GM10847 (cell line): ENCODE data around the gene LIX1L.

Experiments used
- POLR2A ChIP-seq: IDR thresholded peaks from 2 replicates; pipeline ENCODE4 v1.6.1; 2011; ENCODE audit not compliant: insufficient read length; ENCODE audit errors: extremely low read depth

LIX1L gene

DNA sequence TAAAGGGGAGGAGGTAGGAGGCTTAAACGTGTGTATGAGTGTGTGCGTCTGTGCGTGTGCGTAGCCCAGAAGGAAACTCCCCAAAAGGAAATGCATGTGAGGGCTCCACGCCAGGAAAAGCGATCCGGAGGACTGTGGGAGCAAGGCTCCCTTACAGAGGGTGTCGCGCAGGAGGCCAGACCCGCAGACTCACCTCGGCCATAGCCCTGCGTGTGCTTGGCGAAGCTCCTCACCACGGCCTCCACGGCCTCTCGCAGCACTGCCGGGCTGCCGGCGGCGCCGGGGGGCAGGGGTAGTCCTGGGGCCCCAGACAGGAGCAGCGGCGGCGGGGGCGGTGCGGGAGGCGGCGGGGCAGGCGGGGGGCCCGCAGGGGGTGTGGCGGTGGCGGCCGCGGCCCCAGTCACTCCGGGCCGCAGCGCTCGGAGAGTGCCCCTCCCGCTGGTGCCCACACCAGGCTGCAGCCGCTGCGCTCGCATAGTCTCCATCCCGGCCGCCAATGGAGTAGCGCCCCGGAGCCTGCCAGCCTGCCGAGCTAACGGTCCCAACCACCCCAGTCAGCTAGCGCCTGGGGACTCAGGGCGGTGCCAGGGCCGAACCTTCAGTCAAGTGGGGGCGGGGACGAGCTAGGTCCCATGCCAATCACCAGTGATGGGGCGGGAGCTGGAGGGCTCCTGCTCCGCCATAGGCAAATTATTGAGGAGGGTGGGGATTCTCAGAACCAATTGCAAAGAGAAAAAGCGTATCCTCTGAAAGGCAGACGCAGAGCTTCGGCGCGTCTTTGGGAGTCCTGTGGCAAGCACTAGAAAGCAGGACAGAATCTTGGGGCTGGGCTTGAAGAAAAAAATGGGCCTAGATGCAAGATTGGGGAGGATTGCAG lies at the start of gene LIX1L:
LIX1L (minus strand) TSS at position 575 of the 877 bp plus-strand sequence; CDS start at position 485, 90 bp downstream.
- TF ChIP-seq POLR2A: peak; percentile 56

DNA sequence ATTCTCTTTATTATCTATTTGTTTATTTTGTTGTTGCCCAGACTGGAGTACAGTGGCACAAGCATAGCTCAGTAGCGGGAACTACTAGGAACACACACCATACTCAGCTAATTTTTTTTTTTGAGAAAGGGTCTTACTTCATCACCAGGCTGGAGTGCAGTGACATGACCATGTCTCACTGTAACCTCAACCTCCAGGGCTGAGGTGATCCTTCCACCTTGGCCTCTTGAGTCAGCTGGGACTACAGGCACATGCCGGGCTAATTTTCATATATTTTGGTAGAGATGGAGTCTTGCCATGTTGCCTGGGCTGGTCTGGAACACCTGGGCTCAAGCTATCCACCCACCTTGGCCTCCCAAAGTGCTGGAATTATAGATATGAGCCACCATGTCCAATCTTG lies 43.9 kb upstream of the LIX1L start:
- no peak for TF ChIP-seq POLR2A

DNA sequence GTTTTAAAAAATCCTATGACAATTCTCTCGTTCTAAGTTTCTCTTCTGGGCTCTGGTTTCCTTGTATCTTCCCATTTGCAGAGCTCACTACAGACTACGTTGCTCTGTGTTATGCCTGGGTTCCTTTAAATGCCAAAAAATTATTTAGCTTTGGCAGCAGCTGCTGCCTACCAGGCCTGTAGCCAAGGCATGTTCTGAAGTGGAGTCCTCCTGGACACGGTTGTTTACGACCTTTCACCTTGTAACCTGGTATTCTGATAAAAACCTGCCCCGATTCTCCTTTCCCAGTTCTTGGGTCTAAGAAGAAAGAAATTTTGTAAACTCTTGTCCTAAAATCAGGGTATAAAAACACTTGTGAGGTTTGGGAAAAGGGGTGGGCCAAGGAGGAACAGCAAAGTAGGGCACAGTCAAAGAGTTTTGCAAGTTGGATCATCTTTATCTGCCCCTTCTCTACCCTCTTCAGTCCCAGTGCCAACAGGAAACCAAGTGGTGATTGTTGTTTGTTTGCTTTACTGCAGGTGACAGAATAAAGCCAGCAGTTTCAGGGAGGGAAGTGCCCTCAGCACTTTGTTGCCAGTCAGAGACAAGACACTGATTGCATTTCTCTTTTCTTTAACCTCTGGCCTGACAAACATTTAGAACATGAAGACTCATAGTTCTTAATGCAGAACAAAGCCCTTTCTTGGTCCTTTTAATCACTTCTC lies 41.7 kb upstream of the LIX1L start:
- no peak for TF ChIP-seq POLR2A

DNA sequence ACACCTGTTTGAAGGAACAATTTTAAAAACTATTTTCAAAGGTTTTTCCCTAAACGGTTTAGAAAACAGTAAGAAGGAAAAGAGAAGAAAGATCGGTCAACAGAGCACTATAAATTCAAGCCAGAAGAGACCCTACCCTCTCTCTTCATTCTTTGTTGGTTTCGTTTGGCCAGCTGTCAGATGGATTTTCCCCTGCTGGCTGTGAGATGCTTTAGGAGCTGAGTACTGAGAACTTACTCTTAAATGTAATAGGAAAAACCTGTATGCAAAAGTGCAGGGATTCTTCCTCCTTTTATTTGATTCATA lies 39.9 kb upstream of the LIX1L start:
- TF ChIP-seq POLR2A: no peak

DNA sequence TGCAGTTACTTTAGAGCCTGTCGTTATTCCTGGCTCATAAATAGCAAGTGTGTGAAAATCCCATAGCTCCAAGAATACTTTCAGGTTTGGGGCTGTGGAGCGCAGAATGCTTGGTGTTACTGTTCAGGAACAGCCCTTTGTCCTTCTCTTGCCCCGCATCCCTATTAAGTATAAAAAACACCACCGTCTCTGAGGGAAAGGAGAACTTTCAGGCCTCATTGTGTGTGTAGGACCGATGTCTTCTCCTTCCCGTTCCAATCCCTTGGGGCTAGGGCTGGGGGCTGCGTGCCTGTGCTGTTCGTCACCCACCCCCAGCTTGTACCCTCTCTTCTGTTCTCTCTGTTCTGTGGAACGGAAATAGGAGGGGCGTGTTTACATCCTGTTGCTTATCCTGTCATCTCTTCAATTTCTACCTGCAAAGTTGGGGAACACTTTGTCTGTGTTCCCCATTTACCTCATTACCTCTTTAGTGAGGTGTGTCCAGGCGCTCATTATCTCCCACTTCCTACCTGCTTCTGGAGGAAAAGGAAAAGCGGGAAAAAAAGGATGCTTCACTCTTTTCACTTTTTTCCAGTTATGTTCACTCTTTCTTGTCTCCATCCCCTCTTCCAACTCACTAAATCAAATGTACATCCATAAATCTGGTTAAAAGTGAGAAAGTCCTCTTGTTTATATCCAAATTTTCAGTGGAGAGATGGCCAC lies 39.4 kb upstream of the LIX1L start:
- peak; percentile 26 for TF ChIP-seq POLR2A

DNA sequence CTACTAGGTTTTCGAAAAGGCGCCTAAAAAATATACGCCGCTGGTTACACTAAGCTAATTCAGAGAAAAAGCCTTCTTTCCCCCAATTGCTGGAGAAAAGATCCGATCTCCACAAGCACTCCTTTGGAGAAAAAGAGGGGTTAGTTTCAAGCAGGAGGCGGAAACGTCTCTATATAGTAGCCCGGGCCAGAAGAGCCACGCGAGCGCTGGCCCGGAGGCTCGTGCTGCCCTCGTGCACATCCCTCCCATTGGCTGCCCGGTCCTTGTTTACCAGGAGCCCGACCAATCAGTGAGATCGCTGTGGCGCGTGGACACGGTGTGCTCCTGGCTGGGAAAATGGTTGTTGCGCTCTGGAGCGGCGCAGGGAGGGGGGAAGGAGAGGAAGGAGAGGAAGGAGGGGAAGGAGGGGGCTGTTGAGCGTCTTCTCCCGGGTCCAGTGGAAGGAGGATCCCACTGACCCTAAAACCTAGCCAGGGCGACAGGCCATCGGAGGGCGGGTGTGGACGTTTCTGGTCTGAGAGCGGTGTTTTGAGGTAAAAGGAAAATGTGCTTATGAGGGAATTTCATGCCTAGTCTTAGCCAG lies 38.7 kb upstream of the LIX1L start, which contains the start of gene TXNIP:
TXNIP (minus strand) TSS at position 147 of the 583 bp plus-strand sequence. CDS start 313 bp downstream, outside the sequence.
- TF ChIP-seq POLR2A: peak; percentile 64

DNA sequence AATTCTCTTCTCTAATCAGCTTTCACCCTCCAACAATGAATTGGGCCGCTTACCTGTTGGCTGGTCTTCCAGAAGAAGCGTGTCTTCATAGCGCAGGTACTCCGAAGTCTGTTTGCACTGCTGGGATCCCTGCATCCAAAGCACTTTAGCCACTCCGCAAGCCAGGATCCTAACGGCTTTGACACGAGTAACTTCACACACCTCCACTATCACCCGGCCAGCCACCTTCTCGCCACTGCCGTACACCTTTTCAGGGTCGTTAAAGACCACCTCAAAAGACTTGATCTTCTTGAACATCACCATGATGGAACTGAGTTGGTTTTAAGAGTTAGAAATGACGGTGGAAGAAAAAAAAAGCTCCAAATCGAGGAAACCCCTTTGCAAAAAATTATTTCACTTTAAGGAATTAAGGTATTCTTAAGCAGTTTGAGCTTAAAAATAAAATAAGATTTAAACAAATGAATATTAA lies 38.2 kb upstream of the LIX1L start:
- TF ChIP-seq POLR2A: no peak

DNA sequence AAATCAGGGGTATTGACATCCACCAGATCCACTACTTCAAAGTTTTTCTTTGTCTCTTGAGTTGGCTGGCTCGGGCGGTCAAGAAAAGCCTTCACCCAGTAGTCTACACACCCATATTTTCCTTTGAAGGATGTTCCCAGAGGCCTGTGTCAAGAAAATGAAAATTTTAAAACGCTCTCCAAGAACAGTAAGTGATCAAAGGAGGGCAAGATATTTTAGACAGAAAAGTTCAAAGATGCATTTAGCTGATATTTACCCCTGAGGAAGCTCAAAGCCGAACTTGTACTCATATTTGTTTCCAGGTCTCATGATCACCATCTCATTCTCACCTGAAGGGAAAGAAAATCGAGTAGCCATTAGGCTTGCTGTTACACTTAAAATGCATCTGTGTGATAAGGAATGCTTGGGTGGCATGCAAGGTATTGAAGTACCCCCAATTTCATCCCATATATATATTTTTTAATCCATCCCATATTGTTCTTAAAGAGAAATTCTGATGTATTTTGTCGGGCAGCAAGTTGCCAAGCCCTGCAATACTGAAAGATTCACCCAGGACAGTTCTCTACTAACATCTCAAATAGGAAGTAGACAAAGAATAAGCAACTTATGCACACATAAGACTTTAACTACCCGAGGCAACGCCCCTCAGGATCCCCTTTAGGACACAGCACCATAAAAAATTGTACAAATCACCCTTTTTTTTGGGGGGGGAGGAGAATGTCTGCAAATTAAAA lies 37.5 kb upstream of the LIX1L start:
- no peak for TF ChIP-seq POLR2A

DNA sequence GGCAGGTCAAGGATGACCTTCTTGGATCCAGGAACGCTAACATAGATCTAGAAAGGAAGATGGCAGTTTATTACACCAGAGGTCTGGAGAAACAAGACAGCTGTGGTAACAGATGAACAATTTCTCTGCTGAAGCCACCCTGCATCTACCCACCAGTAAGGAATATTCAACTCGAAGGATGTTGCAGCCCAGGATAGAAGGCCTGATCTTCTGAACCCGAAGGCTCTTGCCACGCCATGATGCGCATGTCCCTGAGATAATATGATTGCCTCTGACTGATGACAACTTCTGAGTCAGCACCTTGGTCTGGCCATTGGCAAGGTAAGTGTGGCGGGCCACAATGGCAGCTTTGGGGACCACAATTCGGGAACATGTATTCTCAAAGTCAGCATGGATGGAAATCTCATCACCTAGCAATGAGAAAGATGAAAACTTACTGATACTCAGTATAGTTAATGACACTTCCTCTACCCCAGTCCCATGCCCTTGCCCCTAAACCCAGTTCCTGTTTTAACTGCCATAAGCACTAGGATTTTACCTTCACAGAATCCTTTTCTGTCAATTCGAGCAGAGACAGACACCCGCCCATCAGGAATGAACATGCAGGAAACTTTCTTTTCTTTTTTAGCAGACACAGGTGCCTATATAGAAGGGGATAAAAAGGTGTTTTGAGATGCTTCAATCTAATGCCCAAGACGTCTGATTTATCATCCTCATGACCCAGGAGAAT lies 36.7 kb upstream of the LIX1L start:
- TF ChIP-seq POLR2A: peak; percentile 16

DNA sequence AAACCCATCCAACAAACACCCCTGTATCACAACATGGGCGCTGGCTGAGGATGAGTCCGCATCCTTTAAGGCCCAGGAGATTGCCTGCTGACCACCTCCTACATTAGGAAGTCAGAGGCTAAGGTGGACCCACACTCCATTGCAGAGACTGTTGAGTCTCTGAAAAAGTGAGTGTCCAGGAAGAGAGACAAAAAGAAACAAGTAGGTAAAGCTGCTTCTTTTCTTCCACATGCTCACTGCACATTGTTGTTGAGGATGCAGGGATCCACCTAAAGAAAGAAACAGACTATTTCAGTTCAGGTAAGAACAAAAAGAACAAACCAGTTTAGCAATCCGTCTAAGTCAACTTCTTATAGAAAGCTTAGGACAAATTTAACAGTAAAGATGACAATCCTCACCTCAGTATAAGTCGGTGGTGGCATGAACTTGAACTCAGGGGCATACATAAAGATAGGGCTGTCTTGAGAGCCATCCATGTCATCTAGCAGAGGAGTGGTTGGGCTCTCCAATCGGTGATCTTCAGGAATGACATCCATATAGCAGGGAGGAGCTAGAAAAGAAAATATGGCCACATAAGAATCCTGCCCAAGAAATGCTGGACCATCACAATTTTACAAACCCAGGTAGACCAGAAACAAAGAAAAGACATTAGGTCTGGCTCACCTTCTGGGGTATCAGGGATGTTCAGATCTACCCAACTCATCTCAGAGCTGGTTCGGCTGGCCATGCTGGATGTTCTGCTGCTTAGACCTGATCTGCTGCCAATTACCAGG lies 36.0 kb upstream of the LIX1L start:
- TF ChIP-seq POLR2A: no peak

DNA sequence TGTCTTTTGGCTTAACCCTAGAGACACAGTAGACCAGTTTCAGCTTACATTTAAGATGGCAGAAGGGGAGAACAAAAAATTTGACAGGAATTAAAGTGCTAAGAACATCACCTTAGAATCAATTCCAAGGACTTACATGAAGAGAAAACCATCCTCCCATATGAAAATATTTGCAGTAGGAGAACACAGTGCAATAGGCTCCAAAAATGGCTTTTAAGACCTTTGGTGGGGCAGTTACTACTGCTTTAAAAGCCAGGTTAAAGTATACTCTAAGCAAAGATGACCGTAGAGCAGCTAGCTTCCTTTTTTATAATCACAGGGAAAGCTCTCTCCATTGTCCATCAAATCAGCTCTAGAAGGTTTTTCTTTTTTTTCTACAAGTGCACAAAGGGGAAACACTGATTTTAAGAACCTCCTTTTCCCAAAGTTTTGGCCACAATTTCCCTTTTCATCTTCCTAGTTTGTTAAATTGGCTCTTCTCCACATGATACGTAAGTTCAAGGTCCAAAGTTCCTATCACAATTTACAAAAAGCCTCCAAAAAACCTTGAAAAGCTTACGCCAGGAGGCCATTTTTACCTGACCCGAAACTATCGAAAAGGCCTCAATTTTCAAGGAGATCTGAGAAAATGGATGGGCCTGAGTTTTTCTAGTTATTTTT lies 35.3 kb upstream of the LIX1L start:
- no peak for TF ChIP-seq POLR2A

DNA sequence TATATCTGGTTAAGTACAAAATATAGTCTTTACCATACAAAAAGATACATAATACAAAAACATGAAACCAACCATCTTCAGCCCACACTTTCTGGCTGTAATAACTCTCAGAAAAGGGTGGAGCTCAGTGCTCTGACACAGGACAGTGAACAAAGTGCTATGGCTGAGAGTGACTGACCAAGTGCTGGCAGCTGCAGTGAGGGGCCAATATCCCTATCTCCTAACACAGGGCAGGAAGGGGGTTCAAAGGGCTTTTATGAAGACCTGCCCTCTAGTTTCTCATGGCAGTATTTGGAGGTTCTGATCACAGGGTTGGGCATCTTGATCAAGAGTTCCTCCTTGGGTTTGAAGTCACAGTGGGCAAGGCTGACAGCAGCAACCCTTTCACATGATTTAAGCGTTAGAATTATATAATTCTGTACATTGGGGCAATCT lies 34.7 kb upstream of the LIX1L start:
- peak; percentile 30 for TF ChIP-seq POLR2A
